ENCODE results near the gene REN. TPM values are rescaled to one million over a fixed set of nuclear protein-coding genes. Genes with fewer than 3 reads are reported as not detected.

The REN gene
- total and polyA plus RNA-seq, 9 of the 15 experiments (the other 6 are each of a cell fraction or from before 2014, with no cell fraction given), result 1.7 to 9.9 (median 3.1) TPM

DNA sequence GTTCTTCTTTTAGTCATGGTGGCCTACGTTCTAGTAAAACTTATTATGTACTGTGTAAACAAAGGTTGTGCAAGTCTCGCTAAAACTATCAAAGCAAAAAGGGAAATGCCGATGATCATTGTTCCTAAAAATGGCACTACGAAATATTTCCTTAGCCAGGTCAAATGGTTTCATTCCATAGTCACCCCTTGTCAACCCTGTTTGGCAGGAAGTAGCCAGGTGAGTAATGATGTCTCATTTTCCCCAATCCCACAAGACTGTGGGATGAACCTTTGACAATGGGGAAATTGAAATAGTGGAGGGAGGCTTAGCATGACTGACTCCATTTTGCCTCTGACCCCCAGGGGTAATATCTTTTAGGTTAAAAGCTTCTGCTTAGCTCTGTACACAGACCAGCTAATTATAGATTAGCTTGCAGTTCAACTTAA is 5.6 kb upstream of the REN start (continued):
- TF ChIP-seq, protein P1, sequence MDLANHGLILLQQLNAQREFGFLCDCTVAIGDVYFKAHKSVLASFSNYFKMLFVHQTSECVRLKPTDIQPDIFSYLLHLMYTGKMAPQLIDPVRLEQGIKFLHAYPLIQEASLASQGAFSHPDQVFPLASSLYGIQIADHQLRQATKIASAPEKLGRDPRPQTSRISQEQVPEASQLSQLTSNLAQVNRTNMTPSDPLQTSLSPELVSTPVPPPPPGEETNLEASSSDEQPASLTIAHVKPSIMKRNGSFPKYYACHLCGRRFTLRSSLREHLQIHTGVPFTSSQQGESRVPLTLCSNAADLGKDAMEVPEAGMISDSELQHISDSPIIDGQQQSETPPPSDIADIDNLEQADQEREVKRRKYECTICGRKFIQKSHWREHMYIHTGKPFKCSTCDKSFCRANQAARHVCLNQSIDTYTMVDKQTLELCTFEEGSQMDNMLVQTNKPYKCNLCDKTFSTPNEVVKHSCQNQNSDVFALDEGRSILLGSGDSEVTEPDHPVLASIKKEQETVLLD (IDR thresholded peaks at IDR 0.05), result no peak
- peak; percentile 94 for TF ChIP-seq ZBTB17 (CRISPR knock-in tag; IDR thresholded peaks at IDR 0.05)
- peak; percentile 75; the same call in 1 of the 2 replicates for TF ChIP-seq ZNF165 (CRISPR knock-in tag; IDR thresholded peaks at IDR 0.05; ENCODE audit: borderline replicate concordance)
- TF ChIP-seq ZBTB8A (IDR thresholded peaks at IDR 0.05; ENCODE audit: partially characterized antibody), result no peak
- no peak for TF ChIP-seq THAP7 (CRISPR knock-in tag; IDR thresholded peaks at IDR 0.05)
- no peak for TF ChIP-seq FOXK2 (conservative IDR thresholded peaks at IDR 0.05 in 1 of 2, IDR thresholded peaks at IDR 0.05 in 1 of 2; ENCODE audit: low read depth in 2 of 2)
- no peak for TF ChIP-seq ZBTB49 (CRISPR knock-in tag; IDR thresholded peaks at IDR 0.05; ENCODE audit: borderline replicate concordance)
- no peak for TF ChIP-seq ILF3 (IDR thresholded peaks at IDR 0.05; ENCODE audit: borderline replicate concordance)
- no peak for TF ChIP-seq CBX3 (IDR thresholded peaks at IDR 0.05; ENCODE audit: borderline replicate concordance in 1 of 2, low read length in 2 of 2)
- TF ChIP-seq TRIM25 (IDR thresholded peaks at IDR 0.05; ENCODE audit: borderline replicate concordance), result no peak
- TF ChIP-seq BACH1 (tag; IDR thresholded peaks at IDR 0.05), result peak; percentile 43; the same call in 1 of the 2 replicates
- no peak for TF ChIP-seq ZEB2 (IDR thresholded peaks at IDR 0.05)
- no peak for TF ChIP-seq ZNF217 (CRISPR knock-in tag; IDR thresholded peaks at IDR 0.05)
- no peak for TF ChIP-seq ETV6 (IDR thresholded peaks at IDR 0.05; ENCODE audit: borderline replicate concordance in 1 of 2, low read depth in 2 of 2, low read length in 1 of 2)
- TF ChIP-seq ETV6 (CRISPR knock-in tag; IDR thresholded peaks at IDR 0.05; ENCODE audit: borderline replicate concordance), result no peak
- TF ChIP-seq, protein P2, sequence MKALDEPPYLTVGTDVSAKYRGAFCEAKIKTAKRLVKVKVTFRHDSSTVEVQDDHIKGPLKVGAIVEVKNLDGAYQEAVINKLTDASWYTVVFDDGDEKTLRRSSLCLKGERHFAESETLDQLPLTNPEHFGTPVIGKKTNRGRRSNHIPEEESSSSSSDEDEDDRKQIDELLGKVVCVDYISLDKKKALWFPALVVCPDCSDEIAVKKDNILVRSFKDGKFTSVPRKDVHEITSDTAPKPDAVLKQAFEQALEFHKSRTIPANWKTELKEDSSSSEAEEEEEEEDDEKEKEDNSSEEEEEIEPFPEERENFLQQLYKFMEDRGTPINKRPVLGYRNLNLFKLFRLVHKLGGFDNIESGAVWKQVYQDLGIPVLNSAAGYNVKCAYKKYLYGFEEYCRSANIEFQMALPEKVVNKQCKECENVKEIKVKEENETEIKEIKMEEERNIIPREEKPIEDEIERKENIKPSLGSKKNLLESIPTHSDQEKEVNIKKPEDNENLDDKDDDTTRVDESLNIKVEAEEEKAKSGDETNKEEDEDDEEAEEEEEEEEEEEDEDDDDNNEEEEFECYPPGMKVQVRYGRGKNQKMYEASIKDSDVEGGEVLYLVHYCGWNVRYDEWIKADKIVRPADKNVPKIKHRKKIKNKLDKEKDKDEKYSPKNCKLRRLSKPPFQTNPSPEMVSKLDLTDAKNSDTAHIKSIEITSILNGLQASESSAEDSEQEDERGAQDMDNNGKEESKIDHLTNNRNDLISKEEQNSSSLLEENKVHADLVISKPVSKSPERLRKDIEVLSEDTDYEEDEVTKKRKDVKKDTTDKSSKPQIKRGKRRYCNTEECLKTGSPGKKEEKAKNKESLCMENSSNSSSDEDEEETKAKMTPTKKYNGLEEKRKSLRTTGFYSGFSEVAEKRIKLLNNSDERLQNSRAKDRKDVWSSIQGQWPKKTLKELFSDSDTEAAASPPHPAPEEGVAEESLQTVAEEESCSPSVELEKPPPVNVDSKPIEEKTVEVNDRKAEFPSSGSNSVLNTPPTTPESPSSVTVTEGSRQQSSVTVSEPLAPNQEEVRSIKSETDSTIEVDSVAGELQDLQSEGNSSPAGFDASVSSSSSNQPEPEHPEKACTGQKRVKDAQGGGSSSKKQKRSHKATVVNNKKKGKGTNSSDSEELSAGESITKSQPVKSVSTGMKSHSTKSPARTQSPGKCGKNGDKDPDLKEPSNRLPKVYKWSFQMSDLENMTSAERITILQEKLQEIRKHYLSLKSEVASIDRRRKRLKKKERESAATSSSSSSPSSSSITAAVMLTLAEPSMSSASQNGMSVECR (CRISPR knock-in tag; IDR thresholded peaks at IDR 0.05), result no peak
- TF ChIP-seq MXI1 (IDR thresholded peaks at IDR 0.05; ENCODE audit: low read depth, low read length), result no peak

All from K562 (cell line).